GM12878 (cell line): ENCODE measurements around the gene RBM4B. TPM values are rescaled to one million over a fixed set of nuclear protein-coding genes. Genes with fewer than 3 reads are reported as not detected.

Source experiments
- ATAC-seq: fragments of 200-7000 bp; cut with Tn5 transposase; 3 replicates; pipeline ENCODE4 v1.9.1; 2020; ENCODE audit warnings: mild to moderate bottlenecking, moderate library complexity
- BruUV-seq: library from RNA; stranded (reverse); fragments of 400-500 nt; replicated peaks from 2 replicates; lab custom pipeline; 2021; lab: Mats Ljungman, UMichigan
- CTCF ChIA-PET: fragments of 300-600 bp; sonication (Branson Sonifier 250); formaldehyde crosslinking; extraction: SDS; loops from one replicate; lab custom pipeline; 2021; ENCODE audit warnings: inconsistent platforms; lab: Yijun Ruan, JAX
- POLR2A ChIA-PET: fragments of 350-600 bp; formaldehyde crosslinking; extraction: SDS; loops from one replicate; lab custom pipeline; 2021; ENCODE audit warnings: inconsistent platforms; lab: Charles Lee
- RAD21 ChIA-PET: fragments of 300-600 bp; sonication (Branson Sonifier 250); formaldehyde crosslinking; loops from one replicate; lab custom pipeline; 2023; ENCODE audit warnings: antibody characterized with exemption; ENCODE audit not compliant: unreplicated experiment; lab: Charles Lee
- SMC1A ChIA-PET: fragments of 300-600 bp; sonication (Branson Sonifier 250); formaldehyde crosslinking; loops from one replicate; lab custom pipeline; 2023; ENCODE audit not compliant: unreplicated experiment, uncharacterized antibody; lab: Charles Lee
- DNase-seq: peaks from one replicate; pipeline ENCODE4 v3.0.0-alpha.2; 2011; ENCODE audit warnings: low read depth, low spot score
- FAIRE-seq: peaks from 3 replicates; lab custom pipeline; 2011; peaks lifted over from hg19 to GRCh38; lab: Jason Lieb, UNC
- H2AFZ ChIP-seq: 2 replicates; pipeline ENCODE4 v1.6.0; 2011; ENCODE audit warnings: low read depth, low read length, control low read depth; ENCODE audit not compliant: control insufficient read depth
- H3K27ac ChIP-seq: 2 replicates; pipeline ENCODE4 v1.5.1; 2011; ENCODE audit warnings: control low read depth; ENCODE audit not compliant: control insufficient read depth, insufficient read depth
- H3K27me3 ChIP-seq, 2 experiments: replicated peaks in 1 of 2; 2 replicates each; pipeline versions ENCODE4 v1.6.0 to v1.6.1; 2011; ENCODE audit warnings: low read length in 1 of 2; ENCODE audit not compliant: control insufficient read depth in 2 of 2, insufficient read depth in 2 of 2
- H3K36me3 ChIP-seq, 2 experiments: 2 replicates each; pipeline ENCODE4 v1.5.1; 2011; ENCODE audit warnings: low read length in 1 of 2; ENCODE audit not compliant: control insufficient read depth in 2 of 2, insufficient read depth in 2 of 2
- H3K4me1 ChIP-seq: 2 replicates; pipeline ENCODE4 v1.6.1; 2011; ENCODE audit warnings: mild to moderate bottlenecking, low read length, moderate library complexity, mixed read lengths; ENCODE audit not compliant: control insufficient read depth, insufficient read depth
- H3K4me2 ChIP-seq: 2 replicates; pipeline ENCODE4 v1.6.0; 2011; ENCODE audit warnings: control low read depth; ENCODE audit not compliant: control insufficient read depth, insufficient read depth
- H3K4me3 ChIP-seq: fragments of 200-600 bp; sonication (generic); 2 replicates; pipeline ENCODE4 v1.5.1; 2016
- H3K79me2 ChIP-seq: 2 replicates; pipeline ENCODE4 v1.6.0; 2011; ENCODE audit warnings: low read length; ENCODE audit not compliant: control insufficient read depth, insufficient read depth
- H3K9ac ChIP-seq: 2 replicates; pipeline ENCODE4 v1.8.0; 2011; ENCODE audit warnings: low read length, control low read depth, mixed read lengths; ENCODE audit not compliant: control insufficient read depth, insufficient read depth
- H3K9me3 ChIP-seq: replicated peaks from 3 replicates; pipeline ENCODE4 v1.5.1; 2011; ENCODE audit warnings: mild to moderate bottlenecking, low read length; ENCODE audit not compliant: control insufficient read depth, insufficient read depth
- H4K20me1 ChIP-seq: 2 replicates; pipeline ENCODE4 v1.6.0; 2011; ENCODE audit not compliant: control insufficient read depth, insufficient read depth
- ATF2 ChIP-seq: IDR thresholded peaks from 2 replicates; pipeline ENCODE4 v1.6.1; 2012; ENCODE audit warnings: low read length, inconsistent platforms
- BMI1 ChIP-seq: fragments of 450-650 bp; IDR thresholded peaks from 2 replicates; pipeline ENCODE4 v1.6.1; 2016; ENCODE audit warnings: mild to moderate bottlenecking, moderate library complexity, borderline replicate concordance
- HDGF ChIP-seq: fragments of 450-650 bp; IDR thresholded peaks from 2 replicates; pipeline ENCODE4 v1.6.1; 2016; ENCODE audit warnings: antibody characterized with exemption
- MEF2B ChIP-seq: fragments of 450-650 bp; IDR thresholded peaks from 2 replicates; pipeline ENCODE4 v1.6.1; 2018; ENCODE audit warnings: mild to moderate bottlenecking, moderate library complexity; ENCODE audit not compliant: partially characterized antibody, poor library complexity, severe bottlenecking
- MYC ChIP-seq: IDR thresholded peaks from 2 replicates; pipeline ENCODE4 v1.6.1; 2011; ENCODE audit warnings: mild to moderate bottlenecking, low read length, moderate library complexity, inconsistent platforms; ENCODE audit not compliant: insufficient read depth, insufficient replicate concordance, insufficient read length, severe bottlenecking
- POLR2A ChIP-seq: IDR thresholded peaks from 2 replicates; pipeline ENCODE4 v1.6.1; 2011; ENCODE audit warnings: low read depth, mild to moderate bottlenecking, low read length
- SIN3A ChIP-seq: IDR thresholded peaks from 2 replicates; pipeline ENCODE4 v1.6.1; 2012; ENCODE audit warnings: low read depth, low read length, improper control_type of control experiment
- WGBS: methylation state at CpG from one replicate; pipeline ENCODE4 v1.1.6; 2016; ENCODE audit warnings: low lambda C conversion rate; ENCODE audit not compliant: insufficient replicate concordance, insufficient coverage; ENCODE audit errors: missing lambda C conversion rate; 5-methylcytosine and 5-hydroxymethylcytosine counted together
- in situ Hi-C: fragments of 300-500 bp; cut with MboI; formaldehyde crosslinking; loops from 9 replicates; pipeline ENCODE4 v1.14.3; 2018; ENCODE audit warnings: mixed read lengths
- intact Hi-C: fragments of 100-400 bp; cut with micrococcal nuclease; formaldehyde crosslinking; loops from one replicate; pipeline ENCODE4 v1.14.2; 2022; ENCODE audit not compliant: unreplicated experiment
- polyA plus RNA-seq, 11 experiments: library from polyadenylated mRNA; depleted of rRNA in 4 of 11; unstranded in 6 of 11; stranded (reverse) in 5 of 11; fragments of >200 nt; fragmentation: Nextera tagmentation in 4 of 11; fragmentation: Illumina TruSeq in 1 of 11; extraction: Ambion mirVana in 4 of 11; extraction: Trizol in 1 of 11; gene quantifications; 1 replicate in 1 of 11; 2 replicates in 10 of 11; pipeline versions ENCODE4 v1.2.1 to v1.2.3, GENCODE V29; 2011 to 2016; ENCODE audit warnings: inconsistent platforms in 2 of 11, missing spikeins in 2 of 11, low read depth in 1 of 11
- total RNA-seq, 4 experiments: library from RNA; depleted of rRNA in 3 of 4; stranded (reverse); fragments of >200 nt in 3 of 4; fragmentation: Illumina TruSeq in 1 of 4; extraction: Trizol in 1 of 4; gene quantifications; 2 replicates each; pipeline versions ENCODE4 v1.2.1 to v1.2.3, GENCODE V29; 2013 to 2021

The RBM4B gene
- total and polyA plus RNA-seq, 10 of the 15 experiments (the other 5 are each of a cell fraction or from before 2014, with no cell fraction given): 16.1 to 37.0 (median 21.6) TPM

GRCh38 chr11:66696146-66696545 lies 18.5 kb upstream of the RBM4B start:
- ChIA-PET POLR2A (interaction anchor here (0.6 to 0.8 kb wide), 2 partner anchors 137 to 331 kb away, joined by 3 to 4 read pairs; no protein-coding TSS in a partner anchor), RAD21 (interaction anchor here (1.0 to 3.5 kb wide), 8 partner anchors 11 to 196 kb away, joined by 3 to 24 read pairs (median 5); partner anchors contain the start of gene RCE1), SMC1A (interaction anchor here (0.6 to 5.8 kb wide), 5 partner anchors 51 to 188 kb away, joined by 3 to 38 read pairs (median 3); no protein-coding TSS in a partner anchor), CTCF (interaction anchor here (0.7 to 5.8 kb wide), 4 partner anchors 71 to 186 kb away, joined by 3 to 67 read pairs (median 8); no protein-coding TSS in a partner anchor)
- intact Hi-C loops (no loop called here), in situ Hi-C loops (no loop called here)
- H3K4me3 ChIP-seq: no peak overlapping the region
- H3K27ac ChIP-seq: no peak overlapping the region
- no peaks in the 10 kb centered on the region for H3K4me1 ChIP-seq
- 59% methylated on average over 9 of the region's 9 CpGs for WGBS
- no peaks in the 10 kb centered on the region for H3K9me3 ChIP-seq
- no peaks in the 10 kb centered on the region; a peak in 1 of 4 replicates for H3K27me3 ChIP-seq
- H3K36me3 ChIP-seq: no peaks in the 10 kb centered on the region
- no TSS peak for BruUV-seq
- FAIRE-seq (no peak), ATAC-seq (no peak), DNase-seq (no peak)
- no peak for TF ChIP-seq ATF2
- TF ChIP-seq BMI1: no peak
- no peak for TF ChIP-seq MYC
- no peak for TF ChIP-seq MEF2B
- TF ChIP-seq POLR2A: no peak
- TF ChIP-seq HDGF: no peak
- TF ChIP-seq SIN3A: no peak
- no peaks in the 10 kb centered on the region for H4K20me1 ChIP-seq
- no peak overlapping the region for H3K4me2 ChIP-seq
- no peak overlapping the region for H3K9ac ChIP-seq
- no peak overlapping the region for H2AFZ ChIP-seq
- no peaks in the 10 kb centered on the region for H3K79me2 ChIP-seq
